ENCODE data around the gene LYST. TPM values are rescaled to one million over a fixed set of nuclear protein-coding genes. Genes with fewer than 3 reads are reported as not detected.

LYST gene
- total and polyA plus RNA-seq, 2 of the 4 experiments (the other 2 are of a cell fraction): 2.2 to 7.2 TPM

DNA sequence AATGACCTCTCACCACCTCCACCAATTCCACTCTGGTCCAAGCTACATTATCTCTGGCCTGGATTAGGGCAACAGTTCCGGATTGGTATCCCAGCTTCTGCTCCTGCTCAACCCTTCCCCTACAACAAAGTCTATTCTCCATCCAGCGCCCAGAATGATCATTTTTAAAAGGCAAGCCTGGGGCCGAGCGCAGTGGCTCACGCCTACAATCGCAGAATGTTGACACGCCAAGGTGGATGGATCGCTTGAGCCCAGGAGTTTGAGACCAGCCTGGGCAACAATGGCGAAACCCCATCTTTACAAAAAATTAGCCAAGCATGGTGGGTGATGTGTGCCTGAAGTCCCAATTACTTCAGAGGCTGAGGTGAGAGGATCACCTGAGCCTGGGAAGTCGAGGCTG is 2.2 kb downstream of the LYST start:
- dilution Hi-C loops (cut with HindIII; ENCODE audit: low sequenced_read_pairs, unreplicated experiment) (no loop called here), intact Hi-C loops (cut with micrococcal nuclease) (no loop called here), in situ Hi-C loops (cut with MboI; ENCODE audit: low sequenced_read_pairs) (loop anchor here (5.0 kb wide), 1 partner anchor 108 kb away; no protein-coding TSS in a partner anchor)
- no peak overlapping the region; the same call in 1 of the 2 replicates for H2AK5ac ChIP-seq (ENCODE audit: low read depth, low read length)
- no peak overlapping the region for H3K18ac ChIP-seq (ENCODE audit: low read depth, low read length)
- no TSS peak for BruUV-seq (replicated peaks)
- H3K14ac ChIP-seq (replicated peaks; ENCODE audit: low read depth, low read length): no peak overlapping the region
- POLR2A ChIA-PET (ENCODE audit: unreplicated experiment): no interaction called here
- H4K91ac ChIP-seq (ENCODE audit: insufficient read depth, low read depth, low read length): no peak overlapping the region
- no peak overlapping the region for H3K9ac ChIP-seq (ENCODE audit: low read depth, low read length)
- no peak overlapping the region for H4K5ac ChIP-seq (ENCODE audit: low read depth, low read length)
- H2AK9ac ChIP-seq (replicated peaks; ENCODE audit: low read depth, low read length, poor library complexity): no peak overlapping the region
- H3K79me1 ChIP-seq (ENCODE audit: low read depth in 1 of 2, low read length in 2 of 2): peaks cover 16 to 35% of the 10 kb centered on the region in 2 experiments
- H2AFZ ChIP-seq (replicated peaks; ENCODE audit: low read length, poor library complexity): no peak overlapping the region
- DNase-seq: no peak
- no peaks in the 10 kb centered on the region for H3K9me3 ChIP-seq (ENCODE audit: control insufficient read depth, insufficient read depth, low read length)
- H2BK5ac ChIP-seq (ENCODE audit: low read depth, low read length, poor library complexity, severe bottlenecking): no peak overlapping the region
- H3K23ac ChIP-seq (ENCODE audit: low read depth, low read length): peak overlapping the region; percentile 58
- H2BK15ac ChIP-seq (ENCODE audit: low read depth, low read length): no peak overlapping the region
- H4K8ac ChIP-seq (ENCODE audit: low read depth in 2 of 2, low read length in 2 of 2): no peak overlapping the region
- no peak overlapping the region for H3K56ac ChIP-seq (ENCODE audit: extremely low read depth, insufficient read depth, low read length)
- WGBS, 2 experiments (ENCODE audit: extremely low coverage in 2 of 2, insufficient read length in 1 of 2): 100% methylated on average over 1 of the region's 10 CpGs; no CpG with 5 or more reads in 1 of the 2 experiments
- no peak overlapping the region for H3K4me3 ChIP-seq (ENCODE audit: insufficient read depth, low read depth, low read length)
- no peak overlapping the region for H3K27ac ChIP-seq (ENCODE audit: insufficient read depth, low read length)
- H3K36me3 ChIP-seq (ENCODE audit: control insufficient read depth, insufficient read depth, low read length): no peaks in the 10 kb centered on the region
- H3K9me1 ChIP-seq (ENCODE audit: insufficient read depth, low read length): peaks cover 6% of the 10 kb centered on the region; the same call in 1 of the 2 replicates
- H3K4ac ChIP-seq (ENCODE audit: low read depth, low read length): no peak overlapping the region
- ATAC-seq (ENCODE audit: low read depth): no peak
- TF ChIP-seq, protein P1, sequence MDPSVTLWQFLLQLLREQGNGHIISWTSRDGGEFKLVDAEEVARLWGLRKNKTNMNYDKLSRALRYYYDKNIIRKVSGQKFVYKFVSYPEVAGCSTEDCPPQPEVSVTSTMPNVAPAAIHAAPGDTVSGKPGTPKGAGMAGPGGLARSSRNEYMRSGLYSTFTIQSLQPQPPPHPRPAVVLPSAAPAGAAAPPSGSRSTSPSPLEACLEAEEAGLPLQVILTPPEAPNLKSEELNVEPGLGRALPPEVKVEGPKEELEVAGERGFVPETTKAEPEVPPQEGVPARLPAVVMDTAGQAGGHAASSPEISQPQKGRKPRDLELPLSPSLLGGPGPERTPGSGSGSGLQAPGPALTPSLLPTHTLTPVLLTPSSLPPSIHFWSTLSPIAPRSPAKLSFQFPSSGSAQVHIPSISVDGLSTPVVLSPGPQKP (IDR thresholded peaks at IDR 0.05; ENCODE audit: borderline replicate concordance, low read depth, low read length): no peak
- TF ChIP-seq, protein P2, sequence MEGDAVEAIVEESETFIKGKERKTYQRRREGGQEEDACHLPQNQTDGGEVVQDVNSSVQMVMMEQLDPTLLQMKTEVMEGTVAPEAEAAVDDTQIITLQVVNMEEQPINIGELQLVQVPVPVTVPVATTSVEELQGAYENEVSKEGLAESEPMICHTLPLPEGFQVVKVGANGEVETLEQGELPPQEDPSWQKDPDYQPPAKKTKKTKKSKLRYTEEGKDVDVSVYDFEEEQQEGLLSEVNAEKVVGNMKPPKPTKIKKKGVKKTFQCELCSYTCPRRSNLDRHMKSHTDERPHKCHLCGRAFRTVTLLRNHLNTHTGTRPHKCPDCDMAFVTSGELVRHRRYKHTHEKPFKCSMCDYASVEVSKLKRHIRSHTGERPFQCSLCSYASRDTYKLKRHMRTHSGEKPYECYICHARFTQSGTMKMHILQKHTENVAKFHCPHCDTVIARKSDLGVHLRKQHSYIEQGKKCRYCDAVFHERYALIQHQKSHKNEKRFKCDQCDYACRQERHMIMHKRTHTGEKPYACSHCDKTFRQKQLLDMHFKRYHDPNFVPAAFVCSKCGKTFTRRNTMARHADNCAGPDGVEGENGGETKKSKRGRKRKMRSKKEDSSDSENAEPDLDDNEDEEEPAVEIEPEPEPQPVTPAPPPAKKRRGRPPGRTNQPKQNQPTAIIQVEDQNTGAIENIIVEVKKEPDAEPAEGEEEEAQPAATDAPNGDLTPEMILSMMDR (conservative IDR thresholded peaks at IDR 0.05; ENCODE audit: low read depth, low read length): no peak
- TF ChIP-seq RFX5 (IDR thresholded peaks at IDR 0.05; ENCODE audit: low read depth, low read length) (no peak), POLR2A (IDR thresholded peaks at IDR 0.05; ENCODE audit: low read depth, low read length) (no peak), CHD1 (IDR thresholded peaks at IDR 0.05; ENCODE audit: low read depth, low read length) (no peak), MAZ (IDR thresholded peaks at IDR 0.05; ENCODE audit: borderline replicate concordance, low read depth, low read length) (no peak), MAFK (IDR thresholded peaks at IDR 0.05; ENCODE audit: low read depth, low read length) (no peak), SMC3 (IDR thresholded peaks at IDR 0.05; ENCODE audit: low read depth, low read length) (no peak), CEBPB (IDR thresholded peaks at IDR 0.05; ENCODE audit: low read depth, low read length) (no peak), FOS (IDR thresholded peaks at IDR 0.05; ENCODE audit: low read depth, low read length) (no peak), RCOR1 (IDR thresholded peaks at IDR 0.05; ENCODE audit: insufficient replicate concordance, low read length) (no peak), RAD21 (IDR thresholded peaks at IDR 0.05; ENCODE audit: low read length) (no peak), MXI1 (IDR thresholded peaks at IDR 0.05; ENCODE audit: borderline replicate concordance, low read depth, low read length) (no peak), BHLHE40 (IDR thresholded peaks at IDR 0.05; ENCODE audit: low read depth, low read length) (no peak), NFE2L2 (IDR thresholded peaks at IDR 0.05; ENCODE audit: low read depth, low read length) (no peak)
- TF ChIP-seq, protein P3, sequence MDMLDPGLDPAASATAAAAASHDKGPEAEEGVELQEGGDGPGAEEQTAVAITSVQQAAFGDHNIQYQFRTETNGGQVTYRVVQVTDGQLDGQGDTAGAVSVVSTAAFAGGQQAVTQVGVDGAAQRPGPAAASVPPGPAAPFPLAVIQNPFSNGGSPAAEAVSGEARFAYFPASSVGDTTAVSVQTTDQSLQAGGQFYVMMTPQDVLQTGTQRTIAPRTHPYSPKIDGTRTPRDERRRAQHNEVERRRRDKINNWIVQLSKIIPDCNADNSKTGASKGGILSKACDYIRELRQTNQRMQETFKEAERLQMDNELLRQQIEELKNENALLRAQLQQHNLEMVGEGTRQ (IDR thresholded peaks at IDR 0.05; ENCODE audit: low read depth, low read length): no peak
- CTCF ChIA-PET: no interaction called here
- no peak overlapping the region for H2BK20ac ChIP-seq (ENCODE audit: low read depth, low read length)
- H3K4me1 ChIP-seq (ENCODE audit: control insufficient read depth, insufficient read depth, low read length): peaks cover 5% of the 10 kb centered on the region; the same call in 1 of the 2 replicates
- H3K4me2 ChIP-seq (ENCODE audit: low read depth, low read length): no peak overlapping the region
- H4K20me1 ChIP-seq (ENCODE audit: insufficient read depth, low read length): no peaks in the 10 kb centered on the region; the same call in 1 of the 2 replicates
- no peak overlapping the region for H2BK120ac ChIP-seq (ENCODE audit: low read depth, low read length)
- H3K27me3 ChIP-seq (ENCODE audit: control insufficient read depth, insufficient read depth, low read length): no peaks in the 10 kb centered on the region

Measured in IMR-90 (cell line).